Measurements from ENCODE around the gene PCSK1.

The PCSK1 gene

DNA sequence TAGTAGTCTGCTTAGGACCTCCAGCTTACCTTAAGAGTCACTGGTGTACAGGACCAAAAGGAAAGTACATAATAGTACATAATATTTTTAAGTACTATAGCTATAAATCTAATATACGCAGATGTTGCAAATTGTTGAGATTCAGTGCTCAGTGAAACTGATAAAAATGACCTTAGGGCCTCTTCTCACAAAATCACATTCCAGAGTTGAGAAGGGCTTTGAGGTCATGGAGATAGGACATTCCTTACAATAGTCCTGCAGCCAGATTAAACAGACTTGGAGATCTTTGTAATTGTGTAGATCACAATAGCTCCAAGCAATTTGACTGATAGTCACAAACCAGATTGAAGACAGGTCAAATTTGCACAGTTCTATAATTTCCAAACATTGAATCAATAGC lies 37.7 kb upstream of the PCSK1 start:
- H3K4me1 ChIP-seq (ENCODE audit: control extremely low read depth in 1 of 4, control insufficient read depth in 4 of 4, insufficient read depth in 4 of 4, low read length in 3 of 4), result no peaks in the 10 kb centered on the region
- H3K27ac ChIP-seq (ENCODE audit: insufficient read depth in 1 of 2, low read depth in 1 of 2, low read length in 2 of 2, poor library complexity in 1 of 2, severe bottlenecking in 2 of 2), result no peak overlapping the region
- H3K9me3 ChIP-seq (ENCODE audit: control extremely low read depth in 1 of 5, control insufficient read depth in 4 of 5, insufficient read depth in 2 of 5, low read depth in 1 of 5, low read length in 4 of 5), result no peaks in the 10 kb centered on the region
- H3K4me3 ChIP-seq (ENCODE audit: control insufficient read depth in 1 of 7, extremely low read depth in 1 of 7, insufficient read depth in 4 of 7, low read depth in 2 of 7, low read length in 6 of 7), result no peak overlapping the region
- POLR2A ChIA-PET, result no interaction called here
- no peak for DNase-seq
- CTCF ChIA-PET, result no interaction called here
- WGBS (ENCODE audit: insufficient coverage), result no CpG with 5 or more reads among the region's 1 CpG
- no peaks in the 10 kb centered on the region for H3K27me3 ChIP-seq (replicated peaks in 2 of 5; ENCODE audit: control insufficient read depth in 4 of 5, insufficient read depth in 5 of 5, low read length in 4 of 5)
- H3K36me3 ChIP-seq (ENCODE audit: control insufficient read depth in 4 of 4, insufficient read depth in 4 of 4, low read length in 3 of 4), result no peaks in the 10 kb centered on the region

DNA sequence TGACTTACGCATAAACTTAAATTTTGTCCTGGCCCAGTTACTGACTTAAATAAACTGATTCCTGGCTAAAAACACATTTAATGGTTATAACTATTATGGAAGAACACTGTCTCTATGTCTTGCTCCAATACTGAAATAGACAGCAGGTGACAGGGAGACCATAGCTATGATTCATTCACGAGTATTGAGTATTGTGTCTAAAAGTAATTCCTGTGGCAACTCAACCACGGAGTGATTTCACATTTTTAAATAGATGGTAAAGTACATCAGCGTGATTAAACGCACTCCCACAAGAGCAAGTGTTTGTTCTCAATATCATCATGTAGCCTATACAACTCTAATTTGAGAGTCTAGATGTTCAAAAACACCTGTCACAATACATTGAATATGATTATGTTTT lies 35.9 kb upstream of the PCSK1 start:
- no peaks in the 10 kb centered on the region for H3K36me3 ChIP-seq (ENCODE audit: control insufficient read depth in 4 of 4, insufficient read depth in 4 of 4, low read length in 3 of 4)
- no peaks in the 10 kb centered on the region for H3K4me1 ChIP-seq (ENCODE audit: control extremely low read depth in 1 of 4, control insufficient read depth in 4 of 4, insufficient read depth in 4 of 4, low read length in 3 of 4)
- CTCF ChIA-PET, result interaction anchor here (0.8 to 1.3 kb wide), 2 partner anchors 39 to 101 kb away, joined by 3 read pairs; no protein-coding TSS in a partner anchor
- H3K9me3 ChIP-seq (ENCODE audit: control extremely low read depth in 1 of 5, control insufficient read depth in 4 of 5, insufficient read depth in 2 of 5, low read depth in 1 of 5, low read length in 4 of 5), result no peaks in the 10 kb centered on the region
- H3K4me3 ChIP-seq (ENCODE audit: control insufficient read depth in 1 of 7, extremely low read depth in 1 of 7, insufficient read depth in 4 of 7, low read depth in 2 of 7, low read length in 6 of 7), result no peak overlapping the region
- POLR2A ChIA-PET, result no interaction called here
- no peak for DNase-seq
- WGBS (ENCODE audit: insufficient coverage), result no CpG with 5 or more reads among the region's 5 CpGs
- no peak overlapping the region for H3K27ac ChIP-seq (ENCODE audit: insufficient read depth in 1 of 2, low read depth in 1 of 2, low read length in 2 of 2, poor library complexity in 1 of 2, severe bottlenecking in 2 of 2)
- H3K27me3 ChIP-seq (replicated peaks in 2 of 5; ENCODE audit: control insufficient read depth in 4 of 5, insufficient read depth in 5 of 5, low read length in 4 of 5), result no peaks in the 10 kb centered on the region

DNA sequence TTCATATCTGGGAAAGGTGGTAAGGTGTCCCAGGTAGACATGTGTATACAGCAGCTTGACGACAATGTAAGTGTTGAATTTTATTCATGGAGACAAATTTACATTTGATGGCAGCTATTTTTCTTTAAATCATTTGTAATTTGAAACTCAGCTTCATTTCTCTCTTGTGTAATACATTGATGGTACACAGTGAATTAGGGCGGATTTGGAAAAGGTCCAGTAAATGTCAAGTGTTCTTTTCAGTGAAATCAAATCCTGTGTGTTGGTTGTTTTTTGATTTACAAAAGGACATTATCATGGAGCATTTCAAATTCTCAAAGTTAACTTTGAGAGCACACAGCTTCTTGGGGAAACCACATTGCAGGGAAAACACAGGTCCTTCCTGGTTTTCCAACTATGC lies 30.0 kb upstream of the PCSK1 start:
- POLR2A ChIA-PET, result no interaction called here
- DNase-seq, result no peak
- CTCF ChIA-PET, result no interaction called here
- Histone ChIP-seq H3K4me1 (ENCODE audit: control extremely low read depth in 1 of 4, control insufficient read depth in 4 of 4, insufficient read depth in 4 of 4, low read length in 3 of 4) (no peaks in the 10 kb centered on the region), H3K27ac (ENCODE audit: insufficient read depth in 1 of 2, low read depth in 1 of 2, low read length in 2 of 2, poor library complexity in 1 of 2, severe bottlenecking in 2 of 2) (no peak overlapping the region), H3K9me3 (ENCODE audit: control extremely low read depth in 1 of 5, control insufficient read depth in 4 of 5, insufficient read depth in 2 of 5, low read depth in 1 of 5, low read length in 4 of 5) (no peaks in the 10 kb centered on the region), H3K36me3 (ENCODE audit: control insufficient read depth in 4 of 4, insufficient read depth in 4 of 4, low read length in 3 of 4) (no peaks in the 10 kb centered on the region), H3K4me3 (ENCODE audit: control insufficient read depth in 1 of 7, extremely low read depth in 1 of 7, insufficient read depth in 4 of 7, low read depth in 2 of 7, low read length in 6 of 7) (no peak overlapping the region), H3K27me3 (replicated peaks in 2 of 5; ENCODE audit: control insufficient read depth in 4 of 5, insufficient read depth in 5 of 5, low read length in 4 of 5) (no peaks in the 10 kb centered on the region)
- WGBS (ENCODE audit: insufficient coverage), result no CpG with 5 or more reads among the region's 2 CpGs

GRCh38 chr5:96459313-96460121 lies 26.5 kb upstream of the PCSK1 start:
- H3K4me3 ChIP-seq (ENCODE audit: control insufficient read depth in 1 of 7, extremely low read depth in 1 of 7, insufficient read depth in 4 of 7, low read depth in 2 of 7, low read length in 6 of 7), result no peak overlapping the region
- CTCF ChIA-PET, result no interaction called here
- peaks cover 0 to 3% (median 0%) of the 10 kb centered on the region in 5 experiments for H3K9me3 ChIP-seq (ENCODE audit: control extremely low read depth in 1 of 5, control insufficient read depth in 4 of 5, insufficient read depth in 2 of 5, low read depth in 1 of 5, low read length in 4 of 5)
- no peak overlapping the region for H3K27ac ChIP-seq (ENCODE audit: insufficient read depth in 1 of 2, low read depth in 1 of 2, low read length in 2 of 2, poor library complexity in 1 of 2, severe bottlenecking in 2 of 2)
- no peaks in the 10 kb centered on the region for H3K4me1 ChIP-seq (ENCODE audit: control extremely low read depth in 1 of 4, control insufficient read depth in 4 of 4, insufficient read depth in 4 of 4, low read length in 3 of 4)
- DNase-seq, result no peak
- POLR2A ChIA-PET, result no interaction called here
- no peaks in the 10 kb centered on the region for H3K27me3 ChIP-seq (replicated peaks in 2 of 5; ENCODE audit: control insufficient read depth in 4 of 5, insufficient read depth in 5 of 5, low read length in 4 of 5)
- 86% methylated on average over 4 of the region's 6 CpGs for WGBS (ENCODE audit: insufficient coverage)
- H3K36me3 ChIP-seq (ENCODE audit: control insufficient read depth in 4 of 4, insufficient read depth in 4 of 4, low read length in 3 of 4), result no peaks in the 10 kb centered on the region

- POLR2A ChIA-PET, result no interaction called here
- no peak for DNase-seq
These were observed 25.1 kb upstream of the PCSK1 start for GRCh38 chr5:96458176-96458575.

DNA sequence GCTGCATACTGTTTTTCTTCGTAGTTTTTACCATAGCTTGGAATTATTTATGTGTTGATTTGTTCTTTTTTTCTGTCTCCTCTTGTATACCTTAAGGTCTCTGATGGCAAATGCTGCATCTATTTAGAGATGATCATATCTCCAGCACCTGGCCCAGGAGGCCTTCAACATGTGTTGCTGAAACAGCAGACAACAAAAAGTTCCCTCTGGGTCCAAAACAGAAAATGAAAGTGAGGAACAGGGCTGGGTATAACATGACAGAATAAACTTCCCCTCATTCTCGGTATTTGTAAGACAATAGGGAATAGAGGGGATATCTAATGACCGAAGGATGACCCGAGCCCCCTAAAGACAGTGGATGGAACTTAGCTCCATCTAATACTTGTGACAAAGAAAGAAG lies 22.7 kb upstream of the PCSK1 start:
- Histone ChIP-seq H3K9me3 (ENCODE audit: control extremely low read depth in 1 of 5, control insufficient read depth in 4 of 5, insufficient read depth in 2 of 5, low read depth in 1 of 5, low read length in 4 of 5) (peaks cover 0 to 3% (median 0%) of the 10 kb centered on the region in 5 experiments), H3K36me3 (ENCODE audit: control insufficient read depth in 4 of 4, insufficient read depth in 4 of 4, low read length in 3 of 4) (no peaks in the 10 kb centered on the region), H3K27me3 (replicated peaks in 2 of 5; ENCODE audit: control insufficient read depth in 4 of 5, insufficient read depth in 5 of 5, low read length in 4 of 5) (no peaks in the 10 kb centered on the region), H3K27ac (ENCODE audit: insufficient read depth in 1 of 2, low read depth in 1 of 2, low read length in 2 of 2, poor library complexity in 1 of 2, severe bottlenecking in 2 of 2) (no peak overlapping the region), H3K4me1 (ENCODE audit: control extremely low read depth in 1 of 4, control insufficient read depth in 4 of 4, insufficient read depth in 4 of 4, low read length in 3 of 4) (no peaks in the 10 kb centered on the region), H3K4me3 (ENCODE audit: control insufficient read depth in 1 of 7, extremely low read depth in 1 of 7, insufficient read depth in 4 of 7, low read depth in 2 of 7, low read length in 6 of 7) (no peak overlapping the region)
- POLR2A ChIA-PET, result no interaction called here
- no peak for DNase-seq
- 88% methylated on average over 3 of the region's 4 CpGs for WGBS (ENCODE audit: insufficient coverage)
- CTCF ChIA-PET, result no interaction called here

More at GRCh38 chr5:96458176-96458575, 25.1 kb upstream of the PCSK1 start:
- Histone ChIP-seq H3K36me3 (ENCODE audit: control insufficient read depth in 4 of 4, insufficient read depth in 4 of 4, low read length in 3 of 4) (no peaks in the 10 kb centered on the region), H3K4me3 (ENCODE audit: control insufficient read depth in 1 of 7, extremely low read depth in 1 of 7, insufficient read depth in 4 of 7, low read depth in 2 of 7, low read length in 6 of 7) (no peak overlapping the region), H3K9me3 (ENCODE audit: control extremely low read depth in 1 of 5, control insufficient read depth in 4 of 5, insufficient read depth in 2 of 5, low read depth in 1 of 5, low read length in 4 of 5) (peaks cover 0 to 3% (median 0%) of the 10 kb centered on the region in 5 experiments), H3K27me3 (replicated peaks in 2 of 5; ENCODE audit: control insufficient read depth in 4 of 5, insufficient read depth in 5 of 5, low read length in 4 of 5) (no peaks in the 10 kb centered on the region), H3K27ac (ENCODE audit: insufficient read depth in 1 of 2, low read depth in 1 of 2, low read length in 2 of 2, poor library complexity in 1 of 2, severe bottlenecking in 2 of 2) (no peak overlapping the region), H3K4me1 (ENCODE audit: control extremely low read depth in 1 of 4, control insufficient read depth in 4 of 4, insufficient read depth in 4 of 4, low read length in 3 of 4) (no peaks in the 10 kb centered on the region)
- CTCF ChIA-PET, result no interaction called here
- no CpG with 5 or more reads among the region's 2 CpGs for WGBS (ENCODE audit: insufficient coverage)

GRCh38 chr5:96453394-96453793 lies 20.3 kb upstream of the PCSK1 start:
- DNase-seq, result no peak
- POLR2A ChIA-PET, result no interaction called here
- WGBS (ENCODE audit: insufficient coverage), result 75% methylated on average over 2 of the region's 3 CpGs

More at GRCh38 chr5:96453394-96453793, 20.3 kb upstream of the PCSK1 start:
- no peaks in the 10 kb centered on the region for H3K36me3 ChIP-seq (ENCODE audit: control insufficient read depth in 4 of 4, insufficient read depth in 4 of 4, low read length in 3 of 4)
- peaks cover 0 to 3% (median 0%) of the 10 kb centered on the region in 5 experiments for H3K9me3 ChIP-seq (ENCODE audit: control extremely low read depth in 1 of 5, control insufficient read depth in 4 of 5, insufficient read depth in 2 of 5, low read depth in 1 of 5, low read length in 4 of 5)
- no peaks in the 10 kb centered on the region for H3K4me1 ChIP-seq (ENCODE audit: control extremely low read depth in 1 of 4, control insufficient read depth in 4 of 4, insufficient read depth in 4 of 4, low read length in 3 of 4)
- CTCF ChIA-PET, result interaction anchor here (0.6 to 2.0 kb wide), 3 partner anchors 13 to 117 kb away, joined by 3 to 5 read pairs (median 4); no protein-coding TSS in a partner anchor
- H3K4me3 ChIP-seq (ENCODE audit: control insufficient read depth in 1 of 7, extremely low read depth in 1 of 7, insufficient read depth in 4 of 7, low read depth in 2 of 7, low read length in 6 of 7), result no peak overlapping the region
- no peak overlapping the region for H3K27ac ChIP-seq (ENCODE audit: insufficient read depth in 1 of 2, low read depth in 1 of 2, low read length in 2 of 2, poor library complexity in 1 of 2, severe bottlenecking in 2 of 2)
- no peaks in the 10 kb centered on the region for H3K27me3 ChIP-seq (replicated peaks in 2 of 5; ENCODE audit: control insufficient read depth in 4 of 5, insufficient read depth in 5 of 5, low read length in 4 of 5)
